GM12892 (cell line): Measurements from ENCODE around the gene ASTN1.

Source experiments
- DNase-seq: peaks from one replicate; pipeline ENCODE4 v3.0.0; 2011; ENCODE audit not compliant: insufficient read length
- FAIRE-seq: peaks from 2 replicates; lab custom pipeline; 2011; peaks lifted over from hg19 to GRCh38; lab: Jason Lieb, UNC
- POLR2A ChIP-seq: IDR thresholded peaks from 2 replicates; pipeline ENCODE4 v1.6.1; 2011; ENCODE audit warnings: low read depth, low read length, control low read depth
- POLR2AphosphoS5 ChIP-seq: IDR thresholded peaks from 2 replicates; pipeline ENCODE4 v1.6.1; 2011; ENCODE audit warnings: low read depth, low read length, control low read depth
- TAF1 ChIP-seq: IDR thresholded peaks from 2 replicates; pipeline ENCODE4 v1.6.1; 2011; ENCODE audit warnings: low read depth, mild to moderate bottlenecking, control low read depth, low read length, borderline replicate concordance

The ASTN1 gene

DNA sequence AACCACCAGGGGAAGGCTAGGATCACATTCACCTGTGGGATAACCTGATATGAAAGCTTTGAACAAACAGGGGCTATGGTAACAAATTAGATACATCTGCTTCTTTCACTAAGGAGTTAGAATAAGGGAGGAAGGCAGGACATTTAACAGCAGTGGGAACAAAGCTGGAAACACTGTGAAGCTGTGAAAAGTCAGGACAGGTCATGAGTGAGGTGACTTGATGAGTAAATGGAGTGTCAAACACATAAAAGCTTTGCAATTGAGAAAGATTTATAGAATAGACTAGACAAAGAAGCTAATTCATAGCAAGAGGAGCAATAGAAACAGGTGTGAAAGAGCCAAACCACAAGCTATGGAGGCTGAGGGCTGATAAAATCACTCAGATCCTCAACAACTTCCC lies 110.0 kb downstream of the ASTN1 start:
- DNase-seq (no peak), FAIRE-seq (no peak)
- TF ChIP-seq TAF1, result no peak

DNA sequence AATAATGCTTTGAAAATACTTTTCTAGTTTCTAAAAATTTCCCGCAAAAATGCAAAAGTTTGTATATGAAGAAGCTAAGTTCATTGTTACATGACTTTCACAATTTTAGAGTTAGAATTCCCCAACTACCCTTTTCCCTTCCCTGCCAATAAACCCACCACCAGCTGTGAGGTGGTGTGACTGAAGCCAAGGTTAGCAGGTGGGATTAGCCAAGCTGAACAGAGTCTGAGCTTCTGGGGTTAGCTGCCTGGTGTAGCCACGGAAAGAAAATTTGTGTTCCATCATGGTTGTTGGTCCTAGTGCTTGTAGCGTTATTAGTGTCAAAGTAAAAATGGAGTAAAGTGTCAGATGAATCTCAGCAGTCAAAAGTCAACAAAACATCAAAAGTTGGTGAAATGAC lies 110.9 kb downstream of the ASTN1 start:
- DNase-seq (no peak), FAIRE-seq (no peak)
- TF ChIP-seq POLR2A (no peak), TAF1 (no peak), POLR2AphosphoS5 (no peak)

DNA sequence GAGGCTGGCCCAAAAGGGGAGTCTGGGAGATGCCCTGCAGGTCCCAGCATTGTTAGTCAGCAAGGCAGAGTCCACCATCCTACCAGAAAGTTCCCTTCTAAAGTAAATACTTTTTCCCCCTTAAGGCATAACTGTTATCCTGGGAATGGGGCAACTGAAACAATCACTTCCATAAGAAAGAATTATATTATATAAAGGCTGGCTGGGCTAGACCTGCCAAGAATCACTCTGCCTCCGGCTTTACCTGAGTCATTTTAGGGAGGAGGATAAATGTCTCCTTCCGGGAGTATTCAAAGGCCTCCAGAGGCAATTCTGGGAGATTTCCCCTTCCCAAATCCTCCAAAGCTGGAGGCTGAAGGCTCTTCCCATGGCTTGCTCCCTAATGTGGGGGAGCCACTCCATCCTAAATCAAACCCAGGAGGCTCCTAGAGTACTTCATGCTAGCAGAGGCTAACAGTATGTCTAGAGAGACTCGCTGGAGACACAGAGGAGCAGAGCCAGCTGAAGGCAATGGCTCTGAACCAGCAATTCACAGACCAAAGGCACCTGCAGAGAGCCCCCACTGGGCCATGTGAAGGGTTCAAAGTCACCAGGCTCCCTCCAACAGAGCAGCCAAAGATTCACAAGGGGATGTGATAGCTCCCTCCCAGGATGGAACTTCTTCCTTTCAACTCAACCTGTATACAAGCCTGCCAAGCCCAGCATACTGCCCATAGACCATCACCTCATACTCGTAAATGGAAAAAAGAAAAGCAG lies 116.0 kb downstream of the ASTN1 start:
- FAIRE-seq (no peak), DNase-seq (no peak)
- TF ChIP-seq TAF1 (no peak), POLR2AphosphoS5 (no peak), POLR2A (no peak)

- DNase-seq, result no peak
- no peak for FAIRE-seq
- TF ChIP-seq TAF1 (no peak), POLR2A (no peak), POLR2AphosphoS5 (no peak)
Measured at GRCh38 chr1:177045151-177045550, 119.4 kb downstream of the ASTN1 start.

GRCh38 chr1:177044390-177044789 lies 120.1 kb downstream of the ASTN1 start:
- FAIRE-seq (no peak), DNase-seq (no peak)
- TF ChIP-seq TAF1 (no peak), POLR2AphosphoS5 (no peak), POLR2A (no peak)

DNA sequence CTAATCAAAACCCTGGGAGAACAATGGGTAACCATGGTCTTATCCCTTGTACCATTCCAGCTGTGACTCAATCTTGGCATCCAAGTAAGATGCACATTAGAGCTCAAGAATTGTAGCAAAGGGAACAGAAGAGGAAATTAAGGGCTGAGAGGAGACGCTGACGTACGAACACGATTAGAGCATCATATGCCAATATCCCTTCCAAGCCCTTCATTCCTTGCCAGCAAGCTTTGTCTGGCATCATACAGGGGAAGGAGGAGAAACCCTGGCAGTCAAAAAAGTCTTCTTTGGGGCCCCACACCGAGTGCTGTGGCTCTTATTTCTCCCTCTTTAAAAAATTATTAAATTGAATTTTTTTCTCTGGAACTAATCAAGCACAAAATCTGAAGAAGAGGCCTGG lies 120.9 kb downstream of the ASTN1 start:
- no peak for FAIRE-seq
- TF ChIP-seq POLR2AphosphoS5 (no peak), POLR2A (no peak), TAF1 (no peak)
- no peak for DNase-seq

DNA sequence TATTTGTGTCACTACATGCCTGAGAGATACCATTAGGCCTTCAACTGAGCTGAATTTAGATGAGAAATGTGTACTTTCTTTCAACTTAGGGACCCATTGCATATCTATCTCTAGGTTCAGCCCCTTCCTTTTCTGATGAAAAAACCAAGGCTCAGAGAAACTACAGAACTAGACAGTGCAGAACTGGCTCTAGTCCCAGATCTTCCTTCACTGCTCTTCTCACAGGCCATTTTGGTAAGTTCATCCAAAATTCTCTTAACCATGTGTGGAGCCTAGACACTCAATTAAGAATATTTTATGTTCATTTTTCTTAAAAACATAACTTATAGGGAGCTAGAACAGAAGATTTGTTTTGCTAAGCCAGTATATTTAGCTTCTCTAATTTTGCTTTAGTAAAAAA lies 128.9 kb downstream of the ASTN1 start:
- TF ChIP-seq POLR2AphosphoS5, result no peak
- TF ChIP-seq POLR2A, result no peak
- TF ChIP-seq TAF1, result no peak
- no peak for FAIRE-seq
- no peak for DNase-seq

DNA sequence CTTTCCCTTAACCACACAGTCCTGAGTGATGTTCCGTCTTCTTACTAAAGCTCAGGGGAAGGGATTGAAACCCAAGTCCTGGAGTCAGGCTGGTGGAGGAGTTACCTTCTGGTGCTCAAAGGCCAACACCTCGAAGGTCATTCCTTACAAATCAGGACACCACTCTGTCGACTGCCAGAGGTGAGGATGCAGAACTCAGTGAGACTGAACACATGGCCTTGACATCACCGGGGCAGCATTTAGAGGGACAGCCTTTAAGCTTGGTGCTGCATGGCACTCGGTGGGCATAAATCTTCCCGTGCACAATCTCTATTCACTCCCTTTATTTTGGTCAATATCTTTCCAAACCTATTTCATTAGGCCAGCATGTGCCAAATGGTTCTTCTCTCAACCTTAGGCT lies 130.9 kb downstream of the ASTN1 start:
- FAIRE-seq (no peak), DNase-seq (no peak)
- no peak for TF ChIP-seq TAF1
- TF ChIP-seq POLR2AphosphoS5, result no peak

DNA sequence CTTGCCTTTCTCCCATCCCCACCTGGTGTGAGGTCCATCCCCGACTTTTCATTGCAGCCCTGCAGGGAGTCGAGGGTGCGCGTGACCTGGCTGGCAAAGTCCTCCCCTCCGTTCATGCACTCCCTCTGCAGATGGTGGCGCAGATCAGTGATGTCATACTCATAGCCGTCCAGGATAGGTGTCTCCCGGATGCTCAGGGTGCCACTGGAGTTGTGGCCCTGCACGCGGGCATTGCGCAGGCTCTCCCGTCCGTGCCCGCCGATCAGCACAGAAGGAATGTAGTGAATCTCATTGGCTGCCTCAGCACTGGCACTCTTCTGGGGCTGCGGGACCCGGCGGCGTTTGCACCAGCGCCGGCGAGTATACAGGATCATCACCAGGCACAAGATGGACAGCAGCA lies 132.1 kb downstream of the ASTN1 start:
- no peak for TF ChIP-seq POLR2AphosphoS5
- TF ChIP-seq POLR2A, result no peak
- TF ChIP-seq TAF1, result no peak
- FAIRE-seq (no peak), DNase-seq (no peak)

DNA sequence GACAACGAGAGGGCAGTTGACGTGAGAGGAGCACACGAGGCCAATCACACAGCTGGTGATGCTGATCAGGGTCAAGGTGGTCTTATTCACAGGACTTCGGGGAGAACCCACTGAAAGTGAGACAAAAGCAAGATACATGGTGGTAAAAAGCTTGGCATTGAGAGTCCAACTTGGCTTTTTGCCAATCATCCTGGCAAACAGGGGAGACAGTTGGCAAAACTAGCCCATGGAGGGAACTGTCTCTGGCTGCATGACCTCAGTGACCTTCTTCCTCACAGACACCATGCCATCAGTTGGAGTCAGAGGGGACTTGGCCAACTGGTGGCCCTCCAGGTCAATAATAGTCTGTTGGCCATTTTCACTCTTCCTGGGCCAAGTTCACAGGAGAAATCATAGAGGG lies 139.9 kb downstream of the ASTN1 start:
- FAIRE-seq (no peak), DNase-seq (no peak)
- TF ChIP-seq TAF1 (no peak), POLR2AphosphoS5 (no peak), POLR2A (no peak)

- FAIRE-seq (no peak), DNase-seq (no peak)
- TF ChIP-seq POLR2AphosphoS5, result no peak
- TF ChIP-seq POLR2A, result no peak
- no peak for TF ChIP-seq TAF1
Measured at GRCh38 chr1:177023726-177024125, 140.8 kb downstream of the ASTN1 start.

- DNase-seq (no peak), FAIRE-seq (no peak)
- TF ChIP-seq POLR2A, result no peak
- no peak for TF ChIP-seq POLR2AphosphoS5
- no peak for TF ChIP-seq TAF1
Measured at GRCh38 chr1:177023249-177023648, 141.3 kb downstream of the ASTN1 start.

DNA sequence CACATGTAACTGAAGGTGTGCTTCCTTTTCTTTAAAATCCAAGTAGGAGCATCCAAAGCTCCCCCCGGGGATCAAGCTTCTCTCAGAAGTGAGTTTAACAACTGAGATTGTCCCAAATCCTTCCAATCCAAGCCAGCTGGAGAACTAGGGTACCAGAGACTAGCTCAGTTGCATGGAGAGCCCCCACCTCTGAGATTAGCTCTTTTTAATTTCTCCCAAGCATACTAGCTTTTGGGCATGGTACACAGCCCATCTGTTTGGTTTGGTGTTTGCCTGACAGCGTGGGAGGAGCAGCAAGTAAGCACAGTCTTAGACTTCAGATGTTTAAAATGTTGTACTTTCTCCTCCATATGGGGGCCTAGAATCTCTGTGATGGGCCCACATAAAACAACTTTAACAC lies 142.8 kb downstream of the ASTN1 start:
- FAIRE-seq (no peak), DNase-seq (no peak)
- TF ChIP-seq POLR2AphosphoS5 (no peak), TAF1 (no peak), POLR2A (no peak)
